GM18505 (cell line): Measurements from ENCODE around the gene ZNHIT2.

Source experiments
- ATAC-seq: cut with Tn5 transposase; IDR thresholded peaks from one replicate; pipeline ENCODE4 v1.9.1; 2021; ENCODE audit not compliant: unreplicated experiment
- POLR2A ChIP-seq: IDR thresholded peaks from 4 replicates; pipeline ENCODE4 v1.6.1; 2011; ENCODE audit warnings: borderline replicate concordance; ENCODE audit not compliant: insufficient read depth, insufficient read length; ENCODE audit errors: extremely low read depth

ZNHIT2 gene

DNA sequence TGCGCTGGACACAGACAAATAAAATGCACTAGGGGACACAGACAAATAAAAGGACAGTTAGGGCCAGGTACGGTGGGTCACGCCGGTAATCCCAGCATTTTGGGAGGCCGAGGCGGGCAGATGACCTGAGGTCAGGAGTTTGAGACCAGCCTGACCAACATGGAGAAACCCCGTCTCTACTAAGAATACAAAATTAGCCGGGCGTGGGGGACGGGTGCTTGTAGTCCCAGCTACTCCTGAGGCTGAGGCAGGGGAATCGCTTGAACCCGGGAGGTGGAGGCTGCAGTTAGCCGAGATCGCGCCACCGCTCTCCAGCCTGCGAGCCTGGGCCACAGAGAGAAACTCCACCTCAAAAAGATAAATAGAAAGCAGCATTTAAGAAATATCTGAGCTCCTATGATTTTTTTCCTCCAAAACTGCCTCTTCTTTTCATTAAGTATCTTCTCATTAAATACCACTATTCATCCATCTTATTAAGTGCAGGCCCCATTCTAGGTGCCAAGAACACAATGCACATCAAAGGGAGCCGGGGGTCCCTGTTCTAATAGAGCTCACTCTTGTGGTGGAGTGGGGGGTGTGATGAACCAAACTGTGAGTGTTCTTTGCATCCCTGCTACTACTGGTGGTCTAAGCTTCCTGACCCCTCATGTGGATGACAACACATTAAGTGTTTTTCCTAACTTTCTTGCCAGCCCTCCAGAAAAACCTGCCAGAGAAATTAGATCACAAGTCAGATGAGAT is 766 bp upstream of the ZNHIT2 start:
- no peak for ATAC-seq
- no peak for TF ChIP-seq POLR2A

DNA sequence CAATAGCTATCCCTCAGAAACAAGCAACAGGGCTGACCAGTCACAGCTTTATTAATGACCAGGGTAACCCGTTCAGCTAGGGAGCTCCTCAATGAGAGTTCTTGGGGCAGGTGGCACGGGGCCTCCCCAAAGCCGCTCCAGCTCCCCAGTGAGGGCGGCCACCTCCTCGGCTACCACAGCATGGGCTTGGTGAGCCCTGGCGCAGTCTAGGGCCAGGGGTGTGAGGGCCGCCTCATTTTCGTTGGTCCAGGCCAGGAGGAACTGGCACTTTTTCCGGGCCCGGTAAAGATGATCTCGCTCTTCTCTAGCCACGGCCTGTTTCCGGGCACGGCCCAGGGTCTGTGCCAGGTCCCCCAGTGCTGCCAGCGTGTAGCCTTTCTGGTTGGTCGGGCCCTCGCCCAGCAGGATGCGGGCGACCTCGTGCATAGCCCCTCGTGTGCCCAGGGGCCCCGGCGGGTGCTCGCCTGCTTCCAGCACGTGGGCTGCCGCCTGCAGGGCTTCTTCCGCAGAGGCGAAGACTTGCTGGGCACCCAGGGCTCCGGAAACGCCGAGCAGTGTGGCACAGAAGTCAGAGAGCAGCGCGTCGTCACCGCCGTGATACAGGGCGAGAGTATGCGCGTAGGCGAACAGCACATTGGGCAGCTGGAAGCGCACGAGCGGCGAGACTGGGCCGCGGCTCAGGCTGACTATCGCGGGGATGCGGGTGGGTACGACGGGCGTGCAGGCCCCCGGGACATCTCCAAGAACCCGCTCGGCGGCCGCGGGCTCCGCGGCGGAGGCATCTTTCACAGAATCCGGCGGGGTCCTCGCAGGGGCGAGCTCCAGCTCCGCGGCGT is 913 bp downstream of the ZNHIT2 start:
- no peak for ATAC-seq
- peak; percentile 21 for TF ChIP-seq POLR2A

DNA sequence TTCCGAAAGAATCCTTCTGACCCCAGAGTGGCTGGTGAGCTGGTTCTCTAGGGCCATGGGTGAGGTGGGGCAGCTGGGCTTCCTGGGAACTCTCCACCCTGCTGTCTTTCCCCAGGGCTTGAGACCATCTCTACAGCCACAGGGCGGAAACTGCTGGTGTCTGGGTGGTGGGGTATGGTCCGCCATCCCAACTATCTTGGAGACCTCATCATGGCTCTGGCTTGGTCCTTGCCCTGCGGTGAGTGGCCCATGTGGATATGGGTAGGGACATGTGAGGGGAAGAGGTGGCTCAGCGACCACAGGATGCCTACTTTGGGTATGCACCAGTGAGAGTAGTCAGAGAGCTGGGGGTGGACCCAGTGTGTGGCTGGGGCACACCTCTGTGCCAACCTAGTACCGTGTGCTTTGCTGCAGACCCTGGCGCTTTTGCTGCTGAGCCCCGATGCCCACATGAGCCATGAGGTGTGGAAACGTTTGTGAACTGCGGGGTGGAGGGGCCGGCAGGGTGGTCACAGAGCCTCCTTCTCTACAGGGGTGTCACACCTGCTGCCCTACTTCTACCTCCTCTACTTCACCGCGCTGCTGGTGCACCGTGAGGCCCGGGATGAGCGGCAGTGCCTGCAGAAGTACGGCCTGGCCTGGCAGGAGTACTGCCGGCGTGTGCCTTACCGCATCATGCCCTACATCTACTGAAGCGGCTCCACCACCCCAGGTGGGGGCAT is 2.0 kb downstream of the ZNHIT2 start:
- no peak for TF ChIP-seq POLR2A
- ATAC-seq: no peak

DNA sequence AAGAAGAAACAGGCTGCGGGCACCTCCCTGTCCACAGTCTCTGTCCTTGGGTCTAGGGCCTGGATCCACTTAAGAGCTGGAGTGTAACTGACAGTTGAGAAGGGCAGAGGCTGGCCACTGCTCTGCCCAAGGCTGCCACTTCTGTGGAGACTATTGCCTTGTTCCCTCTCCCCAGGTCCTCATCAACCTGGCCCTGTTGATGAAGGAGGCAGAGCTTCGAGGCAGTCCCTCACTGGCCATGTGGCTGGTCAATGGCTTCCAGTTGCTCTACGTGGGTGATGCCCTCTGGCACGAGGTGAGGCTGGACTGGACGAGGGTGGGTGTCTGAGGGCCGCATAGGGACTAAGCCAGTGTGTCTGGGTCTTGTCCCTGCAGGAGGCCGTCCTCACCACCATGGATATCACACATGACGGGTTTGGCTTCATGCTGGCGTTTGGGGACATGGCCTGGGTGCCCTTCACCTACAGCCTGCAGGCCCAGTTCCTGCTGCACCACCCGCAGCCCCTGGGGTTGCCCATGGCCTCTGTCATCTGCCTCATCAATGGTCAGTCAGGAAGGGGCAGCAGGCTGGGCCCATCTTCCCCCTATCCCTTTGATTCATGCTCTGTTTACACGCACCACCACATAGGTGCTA is 2.8 kb downstream of the ZNHIT2 start:
- no peak for TF ChIP-seq POLR2A
- no peak for ATAC-seq

DNA sequence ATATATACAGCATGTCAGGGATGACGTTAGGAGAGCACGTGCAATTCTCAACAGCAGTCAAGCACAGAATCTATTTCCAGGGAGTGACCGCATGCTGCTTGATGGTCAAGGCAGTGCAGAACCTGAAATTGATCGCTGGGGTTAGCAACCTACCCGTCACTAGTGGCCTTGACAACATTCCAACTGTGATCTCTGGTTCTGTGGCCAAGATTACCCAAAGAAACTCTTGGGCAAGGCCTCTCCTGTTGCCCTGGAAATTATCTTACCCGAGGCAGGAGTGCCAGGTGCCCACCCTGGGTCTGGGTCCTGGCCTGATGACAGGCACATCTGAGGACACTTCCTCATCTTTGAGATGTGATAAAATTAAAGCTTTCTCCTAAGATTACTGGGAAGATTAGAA is 3.7 kb downstream of the ZNHIT2 start:
- no peak for ATAC-seq
- no peak for TF ChIP-seq POLR2A

DNA sequence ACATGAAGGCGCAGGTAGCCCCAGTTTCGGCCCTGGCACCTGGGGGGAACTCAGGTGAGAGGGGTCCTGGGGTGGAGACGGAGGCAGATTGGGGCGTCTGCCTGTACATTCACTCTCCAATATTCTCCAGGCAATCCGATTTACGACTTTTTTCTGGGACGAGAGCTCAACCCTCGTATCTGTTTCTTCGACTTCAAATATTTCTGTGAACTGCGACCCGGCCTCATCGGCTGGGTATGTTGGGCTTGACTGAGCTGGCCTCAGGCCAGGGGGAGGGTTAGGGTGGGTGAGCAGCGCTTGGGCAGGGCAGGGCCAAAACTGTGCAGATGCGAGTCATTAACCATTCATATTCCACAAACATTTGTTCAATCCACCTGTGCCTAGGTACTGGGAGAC is 4.1 kb downstream of the ZNHIT2 start:
- no peak for TF ChIP-seq POLR2A
- ATAC-seq: no peak

DNA sequence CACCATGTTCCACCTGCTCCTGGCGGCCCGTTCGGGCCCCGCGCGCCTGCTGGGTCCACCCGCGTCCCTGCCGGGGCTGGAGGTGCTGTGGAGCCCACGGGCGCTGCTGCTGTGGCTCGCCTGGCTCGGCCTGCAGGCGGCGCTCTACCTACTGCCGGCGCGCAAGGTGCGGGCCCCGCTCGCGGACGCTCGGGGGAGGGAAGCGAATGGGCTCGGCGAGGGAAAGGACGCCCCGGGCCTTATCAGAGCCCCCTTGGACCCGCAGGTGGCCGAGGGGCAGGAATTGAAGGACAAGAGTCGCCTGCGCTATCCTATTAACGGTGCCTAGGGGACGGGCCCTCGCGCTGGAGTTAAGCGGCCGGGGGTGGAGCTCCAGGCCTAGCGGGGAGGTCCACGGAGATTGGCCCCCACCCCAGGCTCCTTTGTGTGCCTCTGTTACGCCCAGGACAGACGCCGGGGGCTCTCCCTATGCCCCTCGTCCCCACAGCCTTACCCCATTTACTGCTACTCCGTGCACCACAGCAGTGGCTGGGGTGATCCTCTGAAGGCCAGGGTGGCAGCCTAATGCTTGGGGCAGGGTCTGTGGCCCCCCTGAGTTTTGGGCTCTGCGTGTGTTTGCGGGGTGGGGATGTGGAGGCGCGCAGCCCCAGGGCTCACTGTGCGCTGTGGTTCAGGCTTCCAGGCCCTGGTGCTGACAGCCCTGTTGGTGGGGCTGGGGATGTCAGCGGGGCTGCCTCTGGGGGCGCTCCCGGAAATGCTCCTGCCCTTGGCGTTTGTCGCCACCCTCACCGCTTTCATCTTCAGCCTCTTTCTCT is 4.7 kb downstream of the ZNHIT2 start:
- peak; percentile 37 for ATAC-seq
- no peak for TF ChIP-seq POLR2A

DNA sequence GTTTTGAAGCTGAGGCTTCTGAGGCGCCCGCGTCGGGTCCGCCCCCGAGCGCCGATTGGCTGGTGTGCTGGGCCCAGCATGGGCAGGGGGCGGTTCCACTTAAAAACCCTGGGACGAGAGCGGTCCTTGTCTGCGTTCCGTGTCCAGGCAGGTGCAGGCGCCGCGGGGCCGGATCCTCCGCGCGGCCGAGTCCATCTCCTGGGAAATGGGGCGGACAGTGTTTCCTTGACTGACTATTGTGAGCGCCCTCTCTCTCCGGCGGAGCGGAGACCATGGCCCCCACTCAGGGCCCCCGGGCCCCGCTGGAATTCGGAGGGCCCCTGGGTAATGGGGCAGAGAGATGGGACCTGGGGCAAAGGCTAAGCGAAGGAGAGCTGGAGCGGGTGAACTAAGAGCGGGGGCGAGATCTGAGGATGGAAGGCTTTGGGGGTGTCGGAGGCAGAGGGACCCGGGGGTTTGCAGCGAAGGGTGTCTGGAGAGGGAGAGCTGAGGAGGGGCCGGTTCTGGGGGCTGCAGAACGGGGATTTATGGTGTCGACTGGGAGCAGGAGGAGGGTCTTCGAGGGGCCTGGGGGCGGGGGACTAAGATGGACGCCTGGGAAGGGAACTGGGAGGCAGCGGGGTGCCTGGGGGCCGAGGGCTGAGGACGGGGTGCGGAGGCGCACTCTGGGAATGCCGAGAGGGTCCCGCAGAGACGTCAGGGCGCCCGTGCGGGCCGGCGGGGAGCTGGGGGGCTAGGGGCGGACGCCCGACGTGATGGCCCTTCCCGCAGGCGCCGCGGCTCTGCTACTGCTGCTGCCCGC is 5.6 kb downstream of the ZNHIT2 start, which contains the start of gene TM7SF2:
Gene TM7SF2, plus strand, starts transcription at position 129 of the 802 bp plus-strand sequence. Its CDS starts 144 bp downstream, at position 273.
- peak; percentile 96 for TF ChIP-seq POLR2A
- peak; percentile 46 for ATAC-seq

DNA sequence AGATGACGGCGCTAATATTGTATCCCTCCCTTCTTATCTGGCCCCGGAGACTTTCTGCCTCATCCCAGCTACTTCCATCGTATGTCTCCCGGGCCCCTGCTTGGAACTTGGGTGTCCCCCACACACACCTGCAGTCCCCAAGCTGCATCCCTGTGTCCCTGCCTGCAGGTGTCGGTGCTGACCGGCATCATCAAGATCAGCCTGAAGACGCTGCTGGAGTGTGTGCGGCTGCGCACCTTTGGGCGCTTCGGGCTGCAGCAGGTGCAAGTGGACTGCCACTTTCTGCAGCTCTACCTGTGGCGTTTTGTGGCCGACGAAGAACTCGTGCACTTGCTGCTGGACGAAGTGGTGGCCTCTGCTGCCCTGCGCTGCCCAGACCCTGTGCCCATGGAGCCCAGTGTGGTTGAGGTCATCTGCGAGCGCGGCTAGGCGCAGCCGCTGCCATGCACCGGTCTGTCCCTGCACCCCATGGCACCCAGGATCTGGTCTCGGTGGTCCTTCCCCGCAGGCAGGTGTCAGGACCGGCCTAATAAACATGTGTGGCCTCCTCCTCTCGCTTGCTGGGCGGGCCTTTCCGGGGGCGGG is 6.2 kb downstream of the ZNHIT2 start:
- no peak for ATAC-seq
- no peak for TF ChIP-seq POLR2A

DNA sequence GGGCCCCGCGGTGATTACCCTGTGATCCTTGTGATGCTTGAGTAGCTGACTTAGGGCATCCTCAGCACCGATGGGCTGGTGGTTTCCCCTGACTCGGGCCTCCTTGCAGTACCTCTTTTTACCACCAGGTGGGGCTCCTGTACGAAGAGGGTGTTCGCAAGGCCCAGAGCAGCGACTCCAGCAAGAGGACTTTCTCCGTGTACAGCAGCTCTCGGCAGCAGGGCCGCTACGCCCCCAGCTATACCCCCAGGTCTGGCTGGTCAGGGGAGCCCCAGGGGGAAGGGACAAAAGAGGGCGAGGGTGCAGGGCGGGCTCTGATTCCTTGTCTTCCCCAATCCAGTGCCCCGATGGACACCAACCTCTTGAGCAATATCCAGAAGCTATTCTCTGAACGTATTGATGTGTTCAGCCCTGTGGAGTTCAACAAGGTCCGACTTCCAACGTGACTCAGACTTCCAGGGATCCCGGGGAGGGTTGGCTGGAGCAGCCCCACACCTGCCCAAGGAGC is 7.1 kb downstream of the ZNHIT2 start:
- no peak for ATAC-seq
- peak; percentile 7 for TF ChIP-seq POLR2A
